Measurements from ENCODE around the gene METTL25B.

DNA sequence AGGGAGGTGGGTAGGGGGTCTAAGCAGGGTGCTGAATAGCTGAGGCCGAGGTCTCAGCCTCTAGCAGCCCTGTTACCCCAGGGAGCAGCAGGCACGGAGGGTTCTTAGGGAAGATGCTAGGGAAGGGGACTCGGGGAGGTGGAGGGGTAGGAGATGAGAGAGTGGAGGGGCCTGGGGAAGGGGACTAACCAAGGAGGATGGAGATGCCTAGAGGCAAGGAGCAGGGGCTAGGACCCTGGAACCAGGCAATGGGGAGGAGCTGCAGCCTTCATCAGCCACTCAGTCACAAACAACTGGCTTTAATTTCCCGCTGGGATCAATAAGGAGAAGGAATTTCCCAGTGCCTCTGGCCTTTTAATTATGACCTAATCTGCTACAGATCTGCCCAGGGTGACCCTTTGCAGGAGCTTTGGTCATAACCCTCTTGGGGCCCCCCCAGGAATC lies 20.0 kb upstream of the METTL25B start:
- no peak for TF ChIP-seq PPARA (CRISPR knock-in tag; IDR thresholded peaks at IDR 0.05; ENCODE audit: borderline replicate concordance)
- TF ChIP-seq, protein P1, sequence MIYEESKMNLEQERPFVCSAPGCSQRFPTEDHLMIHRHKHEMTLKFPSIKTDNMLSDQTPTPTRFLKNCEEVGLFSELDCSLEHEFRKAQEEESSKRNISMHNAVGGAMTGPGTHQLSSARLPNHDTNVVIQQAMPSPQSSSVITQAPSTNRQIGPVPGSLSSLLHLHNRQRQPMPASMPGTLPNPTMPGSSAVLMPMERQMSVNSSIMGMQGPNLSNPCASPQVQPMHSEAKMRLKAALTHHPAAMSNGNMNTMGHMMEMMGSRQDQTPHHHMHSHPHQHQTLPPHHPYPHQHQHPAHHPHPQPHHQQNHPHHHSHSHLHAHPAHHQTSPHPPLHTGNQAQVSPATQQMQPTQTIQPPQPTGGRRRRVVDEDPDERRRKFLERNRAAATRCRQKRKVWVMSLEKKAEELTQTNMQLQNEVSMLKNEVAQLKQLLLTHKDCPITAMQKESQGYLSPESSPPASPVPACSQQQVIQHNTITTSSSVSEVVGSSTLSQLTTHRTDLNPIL (CRISPR knock-in tag; IDR thresholded peaks at IDR 0.05; ENCODE audit: low read depth), result no peak
- no peak for TF ChIP-seq ZFP3 (CRISPR knock-in tag; IDR thresholded peaks at IDR 0.05)
- no peak for TF ChIP-seq CSDC2 (CRISPR knock-in tag; IDR thresholded peaks at IDR 0.05)
